ENCODE measurements around the gene TEDDM1.

Gene TEDDM1

DNA sequence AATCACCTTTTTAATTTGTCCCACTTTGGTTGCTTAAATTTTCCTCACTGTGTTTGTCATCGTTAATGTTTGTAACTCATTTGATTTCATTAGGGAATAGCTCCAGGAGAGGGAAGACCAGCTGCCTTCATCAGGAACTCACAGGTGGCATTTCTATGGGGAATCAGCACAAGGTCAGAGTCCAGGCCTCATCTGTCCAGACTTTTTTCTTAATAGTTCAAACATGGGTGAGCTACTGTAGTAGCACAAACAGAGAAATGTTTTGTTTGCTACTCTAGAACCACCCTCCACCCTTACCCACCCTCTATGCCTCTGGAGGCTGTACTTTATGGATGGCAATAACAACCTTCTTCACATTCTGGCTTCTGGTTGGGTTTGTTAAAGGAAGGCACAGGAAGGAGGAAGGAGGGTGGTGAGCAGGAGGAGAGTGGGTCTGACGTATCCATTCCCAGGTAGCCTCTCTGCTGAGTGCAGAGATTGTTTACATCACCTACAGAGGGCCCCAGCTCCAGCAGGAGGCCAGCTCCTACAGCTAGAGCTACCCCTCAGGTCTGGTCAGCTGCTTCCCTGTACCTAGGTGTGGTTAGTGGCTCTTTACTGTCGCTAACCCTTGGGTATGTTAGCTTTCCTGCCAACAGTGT lies 8.1 kb upstream of the TEDDM1 start:
- DNase-seq (ENCODE audit: low read depth, low spot score): no peak
- H3K27ac ChIP-seq: no peak overlapping the region

DNA sequence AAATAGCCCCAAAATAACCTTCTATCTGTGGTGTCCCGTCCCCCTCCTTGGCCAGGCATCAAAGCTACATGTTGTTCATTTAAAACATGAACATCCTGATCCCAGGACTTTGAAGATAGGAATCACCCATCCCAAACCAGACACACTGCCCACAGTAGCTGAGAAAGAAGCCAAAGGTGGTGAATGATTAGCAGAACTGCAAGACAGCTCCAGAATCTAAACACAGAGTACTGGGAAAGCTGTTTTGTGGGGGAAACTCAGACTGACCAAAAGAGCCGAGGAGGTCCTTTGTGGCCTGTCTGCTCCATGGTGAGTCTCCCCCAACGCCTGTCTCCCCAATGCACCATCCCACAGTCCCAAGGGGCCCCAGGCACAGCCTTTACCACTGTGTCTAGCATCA lies 7.3 kb upstream of the TEDDM1 start:
- H3K27ac ChIP-seq: no peak overlapping the region
- no peak for DNase-seq (ENCODE audit: low read depth, low spot score)

DNA sequence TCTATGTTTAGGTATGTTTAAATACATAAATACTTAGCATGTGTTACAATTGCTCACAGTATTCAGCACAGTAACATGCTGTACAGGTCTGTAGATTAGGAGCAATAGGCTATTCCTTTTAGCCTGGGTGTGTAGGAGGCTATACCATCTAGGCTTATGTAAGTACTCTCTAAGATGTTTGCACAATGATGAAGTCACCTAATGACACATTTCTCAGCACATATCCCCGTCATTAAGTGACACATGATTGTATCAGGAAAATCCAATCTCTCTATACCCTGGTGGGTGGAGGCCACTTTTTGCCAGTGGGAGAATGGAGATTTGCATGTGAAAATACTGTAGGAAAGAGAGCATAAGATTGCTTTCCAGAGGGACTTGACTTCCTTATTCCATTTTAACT lies 5.5 kb upstream of the TEDDM1 start:
- peak overlapping the region; percentile 63 for H3K27ac ChIP-seq
- peak; percentile 41 for DNase-seq (ENCODE audit: low read depth, low spot score)

- no peak for DNase-seq (ENCODE audit: low read depth, low spot score)
- H3K27ac ChIP-seq: peak overlapping the region; percentile 63
These were observed 5.1 kb upstream of the TEDDM1 start for GRCh38 chr1:182405578-182405977.

- DNase-seq (ENCODE audit: low read depth, low spot score): no peak
- H3K27ac ChIP-seq: peak overlapping the region; percentile 63
These were observed 4.3 kb upstream of the TEDDM1 start for GRCh38 chr1:182404781-182405180.

GRCh38 chr1:182397653-182398393 lies 2.6 kb downstream of the TEDDM1 start:
- DNase-seq (ENCODE audit: low read depth, low spot score): peak; percentile 72

GRCh38 chr1:182395906-182396305 lies 4.6 kb downstream of the TEDDM1 start:
- H3K27ac ChIP-seq: no peak overlapping the region
- no peak for DNase-seq (ENCODE audit: low read depth, low spot score)

More at GRCh38 chr1:182397653-182398393, 2.6 kb downstream of the TEDDM1 start:
- H3K27ac ChIP-seq: peak overlapping the region; percentile 87

- no peak overlapping the region for H3K27ac ChIP-seq
- no peak for DNase-seq (ENCODE audit: low read depth, low spot score)
These were observed 6.3 kb downstream of the TEDDM1 start for GRCh38 chr1:182394055-182394775.

- DNase-seq (ENCODE audit: low read depth, low spot score): no peak
- peak overlapping the region; percentile 75 for H3K27ac ChIP-seq
These were observed 8.1 kb downstream of the TEDDM1 start for GRCh38 chr1:182392050-182393028.

GRCh38 chr1:182391362-182392049 lies 9.0 kb downstream of the TEDDM1 start, which contains the start of gene GLUL:
TSS of gene GLUL (minus strand) at chr1:182391790. CDS start at chr1:182388737, 3,053 bp downstream.
- H3K27ac ChIP-seq: peak within 1 kb of the TSS; percentile 75
- DNase-seq (ENCODE audit: low read depth, low spot score): no peak

DNA sequence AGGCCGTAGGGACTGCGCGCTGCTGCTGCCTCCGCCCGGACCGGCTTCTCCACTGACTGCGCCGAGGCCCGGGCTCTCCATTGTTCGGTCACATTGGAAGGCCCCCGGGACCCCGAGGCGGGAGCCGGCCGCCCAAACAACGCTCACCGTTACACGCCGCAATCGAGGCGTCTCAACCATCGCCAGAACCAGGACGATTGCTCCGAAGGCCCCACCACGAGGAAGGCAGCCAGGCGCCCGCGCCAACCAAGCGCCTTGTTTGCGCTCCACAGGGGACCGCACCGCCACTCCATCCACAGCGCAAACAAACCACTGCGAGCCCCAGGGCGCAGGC lies 9.5 kb downstream of the TEDDM1 start:
- peak overlapping the region; percentile 75 for H3K27ac ChIP-seq
- DNase-seq (ENCODE audit: low read depth, low spot score): no peak

DNA sequence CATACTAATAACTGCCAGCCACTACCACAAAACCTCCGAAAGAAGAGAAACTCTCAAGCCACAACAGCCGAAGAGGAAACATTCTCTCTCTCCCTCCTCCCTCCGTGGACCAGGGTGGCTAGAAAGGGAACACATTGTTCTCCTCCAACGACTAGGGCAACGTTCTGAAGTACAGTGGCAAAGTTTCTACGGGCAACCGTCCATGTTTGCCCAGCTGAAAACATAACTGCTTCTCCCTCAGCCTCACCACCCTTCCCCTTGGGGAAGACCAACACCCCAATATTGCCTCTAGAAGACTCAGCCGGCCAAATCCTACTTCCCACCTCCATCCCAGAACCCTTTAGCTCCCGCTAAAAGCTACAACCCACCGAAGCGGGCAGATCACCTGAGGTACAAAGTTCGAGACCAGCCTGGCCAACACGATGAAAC lies 10.8 kb downstream of the TEDDM1 start:
- no peak for DNase-seq (ENCODE audit: low read depth, low spot score)

DNA sequence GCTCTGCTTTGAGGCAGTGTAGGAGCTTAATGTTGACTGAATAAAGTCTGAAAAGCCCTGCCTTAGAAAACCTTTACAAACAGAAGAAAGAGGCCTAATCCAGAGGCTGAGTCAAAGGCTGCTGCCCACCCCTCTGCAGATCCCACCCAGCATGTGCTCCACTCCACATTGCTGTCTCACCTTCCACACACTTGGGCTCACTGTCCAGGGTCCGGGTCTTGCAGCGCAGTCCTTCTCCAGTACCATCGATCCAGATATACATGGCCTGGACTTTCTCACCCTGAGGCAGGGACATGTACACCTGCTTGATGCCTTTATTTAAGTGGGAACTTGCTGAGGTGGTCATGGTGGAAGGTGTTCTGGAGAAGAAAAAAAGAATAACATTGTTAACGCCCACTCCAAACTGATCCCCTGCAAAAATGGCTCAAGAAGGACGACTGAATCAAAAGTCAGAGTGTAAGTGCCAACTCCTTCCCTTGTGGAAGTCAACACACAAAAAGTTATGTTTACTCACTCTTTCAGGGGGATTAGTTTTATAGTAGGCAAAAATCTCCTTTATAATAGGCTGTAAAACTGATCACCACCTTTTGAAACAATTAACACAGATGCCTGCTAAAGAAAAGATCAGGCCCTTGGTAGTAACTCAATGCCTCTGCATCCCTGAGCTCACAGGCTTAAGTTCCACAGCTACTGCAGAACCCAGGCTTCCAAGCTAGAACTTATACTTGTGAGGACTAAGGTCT lies 11.9 kb downstream of the TEDDM1 start:
- DNase-seq (ENCODE audit: low read depth, low spot score): no peak
- H3K27ac ChIP-seq: no peak overlapping the region

More for the DNA sequence above, 10.8 kb downstream of the TEDDM1 start:
- peak overlapping the region; percentile 13 for H3K27ac ChIP-seq

GRCh38 chr1:182387566-182387965 lies 12.9 kb downstream of the TEDDM1 start:
- no peak overlapping the region for H3K27ac ChIP-seq
- DNase-seq (ENCODE audit: low read depth, low spot score): no peak

DNA sequence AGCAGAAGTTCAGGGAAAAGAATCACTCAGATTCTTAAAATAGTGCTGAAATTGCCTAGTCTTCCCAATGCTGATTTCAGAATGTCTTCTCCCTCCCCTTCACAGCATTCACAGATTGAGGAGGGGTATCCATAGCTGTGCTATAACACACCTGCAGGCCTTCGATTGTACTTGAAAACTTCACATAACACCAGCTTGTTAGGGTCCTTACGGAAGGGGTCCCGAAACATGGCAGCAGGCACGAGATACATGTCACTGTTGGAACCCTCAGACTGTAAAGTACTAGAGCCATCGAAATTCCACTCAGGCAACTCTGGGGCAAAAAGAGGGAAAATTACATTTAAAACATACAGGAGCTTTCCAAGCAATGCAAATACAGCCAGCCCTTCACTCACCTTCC lies 13.5 kb downstream of the TEDDM1 start:
- no peak for DNase-seq (ENCODE audit: low read depth, low spot score)
- no peak overlapping the region for H3K27ac ChIP-seq

- DNase-seq (ENCODE audit: low read depth, low spot score): no peak
- H3K27ac ChIP-seq: no peak overlapping the region
These were observed 14.3 kb downstream of the TEDDM1 start for GRCh38 chr1:182385885-182386853.

DNA sequence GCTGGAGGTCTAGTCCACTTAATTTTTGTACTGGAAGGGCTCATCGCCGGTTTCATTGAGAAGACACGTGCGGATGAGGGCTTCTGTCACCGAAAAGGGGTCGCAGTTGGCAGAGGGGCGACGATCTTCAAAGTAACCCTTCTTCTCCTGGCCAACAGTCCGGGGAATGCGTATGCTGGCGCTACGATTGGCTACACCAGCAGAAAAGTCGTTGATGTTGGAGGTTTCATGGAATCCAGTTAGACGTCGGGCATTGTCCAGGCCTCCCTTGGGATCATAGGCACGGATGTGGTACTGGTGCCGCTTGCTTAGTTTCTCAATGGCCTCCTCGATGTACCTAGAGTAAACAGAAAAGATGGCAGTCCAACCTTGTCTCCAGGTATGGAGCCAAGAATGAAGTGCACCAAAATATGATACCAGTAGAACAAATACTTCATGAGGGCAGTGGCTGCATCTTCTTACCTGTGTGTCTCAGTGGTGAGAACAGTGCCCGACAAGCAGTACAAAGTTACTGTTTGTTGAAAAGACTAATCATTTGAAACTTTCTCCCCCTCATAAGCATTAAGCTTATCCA lies 16.0 kb downstream of the TEDDM1 start:
- no peak for DNase-seq (ENCODE audit: low read depth, low spot score)
- H3K27ac ChIP-seq: no peak overlapping the region
